ENCODE data around the gene KCTD16. TPM values are rescaled to one million over a fixed set of nuclear protein-coding genes. Genes with fewer than 3 reads are reported as not detected.

Gene KCTD16
- total RNA-seq, 1 donor from 2014 or later = 0.35 TPM

- no peak for DNase-seq (ENCODE audit: low spot score)
Measured at GRCh38 chr5:144403817-144404420, 233.2 kb downstream of the KCTD16 start.

GRCh38 chr5:144404672-144405071, 234.0 kb downstream of the KCTD16 start:
- no peak for DNase-seq (ENCODE audit: low spot score)

GRCh38 chr5:144405991-144406390, 235.3 kb downstream of the KCTD16 start:
- DNase-seq (ENCODE audit: low spot score) = no peak

- no peak for DNase-seq (ENCODE audit: low spot score)
Measured at GRCh38 chr5:144406442-144406841, 235.8 kb downstream of the KCTD16 start.

GRCh38 chr5:144414202-144415029, 243.7 kb downstream of the KCTD16 start:
- no peak for DNase-seq (ENCODE audit: low spot score)

- DNase-seq (ENCODE audit: low spot score) = no peak
Measured at GRCh38 chr5:144416196-144416595, 245.5 kb downstream of the KCTD16 start.

- DNase-seq (ENCODE audit: low spot score) = no peak
Measured at GRCh38 chr5:144418719-144419118, 248.0 kb downstream of the KCTD16 start.

- DNase-seq (ENCODE audit: low spot score) = no peak
Measured at GRCh38 chr5:144421411-144421810, 250.7 kb downstream of the KCTD16 start.

- DNase-seq (ENCODE audit: low spot score) = no peak
Measured at GRCh38 chr5:144422018-144422727, 251.5 kb downstream of the KCTD16 start.

- no peak for DNase-seq (ENCODE audit: low spot score)
Measured at GRCh38 chr5:144427866-144428265, 257.2 kb downstream of the KCTD16 start.

- no peak for DNase-seq (ENCODE audit: low spot score)
Measured at GRCh38 chr5:144428326-144428725, 257.7 kb downstream of the KCTD16 start.

GRCh38 chr5:144429405-144429804, 258.7 kb downstream of the KCTD16 start:
- no peak for DNase-seq (ENCODE audit: low spot score)

- DNase-seq (ENCODE audit: low spot score) = no peak
Measured at GRCh38 chr5:144429905-144430304, 259.2 kb downstream of the KCTD16 start.

GRCh38 chr5:144433140-144433822, 262.6 kb downstream of the KCTD16 start:
- DNase-seq (ENCODE audit: low spot score) = no peak

GRCh38 chr5:144433893-144434292, 263.2 kb downstream of the KCTD16 start:
- no peak for DNase-seq (ENCODE audit: low spot score)

- no peak for DNase-seq (ENCODE audit: low spot score)
Measured at GRCh38 chr5:144436007-144436406, 265.3 kb downstream of the KCTD16 start.

- DNase-seq (ENCODE audit: low spot score) = no peak
Measured at GRCh38 chr5:144438237-144438636, 267.6 kb downstream of the KCTD16 start.

GRCh38 chr5:144448457-144448856, 277.8 kb downstream of the KCTD16 start:
- no peak for DNase-seq (ENCODE audit: low spot score)

- DNase-seq (ENCODE audit: low spot score) = no peak
Measured at GRCh38 chr5:144451187-144451973, 280.7 kb downstream of the KCTD16 start.

GRCh38 chr5:144453753-144454152, 283.1 kb downstream of the KCTD16 start:
- no peak for DNase-seq (ENCODE audit: low spot score)

GRCh38 chr5:144457160-144457559, 286.5 kb downstream of the KCTD16 start:
- no peak for DNase-seq (ENCODE audit: low spot score)
